Stimulated activated CD8-positive, alpha-beta memory T cell treated with anti-CD3 and anti-CD28 coated beads, Interleukin-7, amount 100 ng/mL, for 48 hours (primary cell): ENCODE results near the gene ABHD12.

Source experiments
- DNase-seq, 2 donors: peaks; one replicate each; pipeline ENCODE4 v3.0.0-alpha.2; 2020; ENCODE audit warnings: low read depth in 1 of 2; ENCODE audit errors: extremely low read depth in 1 of 2

ABHD12 gene

GRCh38 chr20:25291432-25292133 is 99.1 kb downstream of the ABHD12 start:
- DNase-seq: no peak

GRCh38 chr20:25290646-25291431 is 99.8 kb downstream of the ABHD12 start:
- no peak for DNase-seq

- no peak for DNase-seq
These were observed 100.6 kb downstream of the ABHD12 start for GRCh38 chr20:25289886-25290597.

GRCh38 chr20:25288291-25289181 is 102.1 kb downstream of the ABHD12 start:
- DNase-seq: no peak

- DNase-seq: no peak
These were observed 102.9 kb downstream of the ABHD12 start for GRCh38 chr20:25287631-25288290.

- no peak for DNase-seq
These were observed 103.7 kb downstream of the ABHD12 start for GRCh38 chr20:25286917-25287316.

- no peak for DNase-seq
These were observed 104.5 kb downstream of the ABHD12 start for GRCh38 chr20:25285856-25286798.

GRCh38 chr20:25285091-25285647 is 105.5 kb downstream of the ABHD12 start:
- no peak for DNase-seq

GRCh38 chr20:25284131-25284601 is 106.5 kb downstream of the ABHD12 start:
- no peak for DNase-seq

- no peak for DNase-seq
These were observed 107.2 kb downstream of the ABHD12 start for GRCh38 chr20:25283221-25283951.

GRCh38 chr20:25282796-25283195 is 107.8 kb downstream of the ABHD12 start:
- DNase-seq: no peak

- DNase-seq: no peak
These were observed 108.4 kb downstream of the ABHD12 start for GRCh38 chr20:25282034-25282781.

- no peak for DNase-seq
These were observed 109.1 kb downstream of the ABHD12 start for GRCh38 chr20:25281541-25281991.

- DNase-seq: no peak
These were observed 109.8 kb downstream of the ABHD12 start for GRCh38 chr20:25280574-25281535.

GRCh38 chr20:25280051-25280573 is 110.5 kb downstream of the ABHD12 start:
- DNase-seq: no peak

- no peak for DNase-seq
These were observed 111.2 kb downstream of the ABHD12 start for GRCh38 chr20:25279403-25279802.
